ENCODE results near the gene PLD1. TPM values are rescaled to one million over a fixed set of nuclear protein-coding genes. Genes with fewer than 3 reads are reported as not detected.

Gene PLD1
- total RNA-seq, 4 donors from 2014 or later, result 15.3 to 55.9 (median 45.4) TPM

- no peak for TF ChIP-seq CTCF (IDR thresholded peaks at IDR 0.05)
- no peak for TF ChIP-seq EP300 (IDR thresholded peaks at IDR 0.05)
- TF ChIP-seq POLR2A (IDR thresholded peaks at IDR 0.05), result no peak
- Histone ChIP-seq H3K27me3 (no peaks in the 10 kb centered on the region), H3K4me1 (peaks cover 0 to 13% (median 0%) of the 10 kb centered on the region in 4 donors), H3K27ac (no peak overlapping the region), H3K4me3 (no peak overlapping the region), H3K36me3 (no peaks in the 10 kb centered on the region), H3K9me3 (no peaks in the 10 kb centered on the region)
- WGBS, 2 donors, result 70 to 78% methylated on average over 4 of the region's 4 CpGs
- no peak for DNase-seq (ENCODE audit: low spot score in 2 of 2)
These were observed 12.3 kb upstream of the PLD1 start for GRCh38 chr3:171822431-171823106.

- Histone ChIP-seq H3K9me3 (no peaks in the 10 kb centered on the region), H3K27me3 (no peaks in the 10 kb centered on the region), H3K27ac (no peak overlapping the region), H3K4me1 (peaks cover 0 to 14% (median 0%) of the 10 kb centered on the region in 4 donors), H3K36me3 (no peaks in the 10 kb centered on the region), H3K4me3 (no peak overlapping the region)
- 78 to 96% methylated on average over 2 of the region's 2 CpGs for whole genome bisulfite sequencing, 2 donors
- TF ChIP-seq EP300 (IDR thresholded peaks at IDR 0.05), result no peak
- TF ChIP-seq CTCF (IDR thresholded peaks at IDR 0.05), result no peak
- TF ChIP-seq POLR2A (IDR thresholded peaks at IDR 0.05), result no peak
- DNase-seq (ENCODE audit: low spot score in 2 of 2), result no peak
These were observed 11.6 kb upstream of the PLD1 start for GRCh38 chr3:171821778-171822358.

GRCh38 chr3:171821044-171821443, 10.8 kb upstream of the PLD1 start:
- Histone ChIP-seq H3K4me3 (no peak overlapping the region), H3K36me3 (no peaks in the 10 kb centered on the region), H3K27me3 (no peaks in the 10 kb centered on the region), H3K27ac (no peak overlapping the region), H3K9me3 (no peaks in the 10 kb centered on the region), H3K4me1 (peaks cover 0 to 19% (median 0%) of the 10 kb centered on the region in 4 donors)
- 95 to 97% methylated on average over 3 of the region's 3 CpGs for WGBS, 2 donors
- TF ChIP-seq POLR2A (IDR thresholded peaks at IDR 0.05) (no peak), EP300 (IDR thresholded peaks at IDR 0.05) (no peak), CTCF (IDR thresholded peaks at IDR 0.05) (no peak)
- no peak for DNase-seq (ENCODE audit: low spot score in 2 of 2)

GRCh38 chr3:171817074-171817800, 7.0 kb upstream of the PLD1 start:
- Histone ChIP-seq H3K4me3 (no peak overlapping the region), H3K27ac (no peak overlapping the region), H3K36me3 (no peaks in the 10 kb centered on the region), H3K27me3 (no peaks in the 10 kb centered on the region), H3K9me3 (no peaks in the 10 kb centered on the region), H3K4me1 (peaks cover 0 to 12% (median 0%) of the 10 kb centered on the region in 4 donors)
- no peak for TF ChIP-seq EP300 (IDR thresholded peaks at IDR 0.05)
- no peak for TF ChIP-seq CTCF (IDR thresholded peaks at IDR 0.05)
- no peak for TF ChIP-seq POLR2A (IDR thresholded peaks at IDR 0.05)
- no peak for DNase-seq (ENCODE audit: low spot score in 2 of 2)
- WGBS, 2 donors, result 89 to 90% methylated on average over 4 of the region's 4 CpGs

Measured in tibial nerve (tissue), 4 donors.